Lower leg skin (tissue), 3 donors: ENCODE results near the gene DESI1.

Source experiments
- POLR2A ChIP-seq, 2 donors: fragments of 450-650 bp; IDR thresholded peaks; one replicate each; pipeline ENCODE4 v1.6.1; 2016 to 2017; ENCODE audit warnings: antibody characterized with exemption in 2 of 2, mild to moderate bottlenecking in 1 of 2, moderate library complexity in 1 of 2
- TF ChIP-seq, protein P1 (sequence below), 3 donors: fragments of 450-650 bp; IDR thresholded peaks; one replicate each; pipeline ENCODE4 v1.5.1; 2016; ENCODE audit warnings: antibody characterized with exemption in 3 of 3, mild to moderate bottlenecking in 3 of 3, moderate library complexity in 2 of 3

DNA sequence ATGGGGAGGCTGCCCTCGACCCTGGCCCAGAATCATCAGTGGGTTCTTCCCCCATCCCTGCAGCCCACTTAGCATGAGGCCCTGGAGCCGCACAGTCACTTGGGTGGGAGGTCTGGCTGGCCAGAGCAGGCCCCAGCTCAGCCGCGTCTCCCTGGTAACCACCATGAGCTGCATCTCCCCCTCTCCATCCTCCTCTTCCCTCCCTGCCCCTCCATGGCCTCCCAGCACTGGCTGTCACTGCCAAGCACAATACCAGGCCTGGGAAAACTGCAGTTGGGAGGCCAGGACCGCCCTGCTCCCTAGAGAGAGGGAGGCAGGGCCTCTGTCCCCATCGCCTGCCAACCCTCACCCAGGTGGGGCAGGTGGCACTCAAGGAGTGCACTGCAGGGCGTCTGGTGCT is 52.0 kb downstream of the DESI1 start:
- TF ChIP-seq, protein P1, sequence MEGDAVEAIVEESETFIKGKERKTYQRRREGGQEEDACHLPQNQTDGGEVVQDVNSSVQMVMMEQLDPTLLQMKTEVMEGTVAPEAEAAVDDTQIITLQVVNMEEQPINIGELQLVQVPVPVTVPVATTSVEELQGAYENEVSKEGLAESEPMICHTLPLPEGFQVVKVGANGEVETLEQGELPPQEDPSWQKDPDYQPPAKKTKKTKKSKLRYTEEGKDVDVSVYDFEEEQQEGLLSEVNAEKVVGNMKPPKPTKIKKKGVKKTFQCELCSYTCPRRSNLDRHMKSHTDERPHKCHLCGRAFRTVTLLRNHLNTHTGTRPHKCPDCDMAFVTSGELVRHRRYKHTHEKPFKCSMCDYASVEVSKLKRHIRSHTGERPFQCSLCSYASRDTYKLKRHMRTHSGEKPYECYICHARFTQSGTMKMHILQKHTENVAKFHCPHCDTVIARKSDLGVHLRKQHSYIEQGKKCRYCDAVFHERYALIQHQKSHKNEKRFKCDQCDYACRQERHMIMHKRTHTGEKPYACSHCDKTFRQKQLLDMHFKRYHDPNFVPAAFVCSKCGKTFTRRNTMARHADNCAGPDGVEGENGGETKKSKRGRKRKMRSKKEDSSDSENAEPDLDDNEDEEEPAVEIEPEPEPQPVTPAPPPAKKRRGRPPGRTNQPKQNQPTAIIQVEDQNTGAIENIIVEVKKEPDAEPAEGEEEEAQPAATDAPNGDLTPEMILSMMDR (IDR thresholded peaks at IDR 0.05): no peak
- no peak for TF ChIP-seq POLR2A (IDR thresholded peaks at IDR 0.05)
